Activated B cell treated with CpG ODN at 0.5 μM for 24 hours (primary cell): ENCODE results near the gene CDC7. TPM values are rescaled to one million over a fixed set of nuclear protein-coding genes. Genes with fewer than 3 reads are reported as not detected.

Experiments
- ATAC-seq: fragments of 200-7000 bp; cut with Tn5 transposase; one replicate; pipeline ENCODE4 v1.10.0; 2021; ENCODE audit warnings: low read depth, mild to moderate bottlenecking, moderate library complexity
- CTCF ChIA-PET: fragments of 350-600 bp; sonication (Branson Sonifier 250); formaldehyde crosslinking; loops from one replicate; lab custom pipeline; 2021; ENCODE audit warnings: antibody characterized with exemption; lab: Charles Lee
- POLR2A ChIA-PET: fragments of 350-600 bp; sonication (Branson Sonifier 250); formaldehyde crosslinking; loops from one replicate; lab custom pipeline; 2021; ENCODE audit warnings: antibody characterized with exemption; lab: Charles Lee
- DNase-seq: peaks from one replicate; pipeline ENCODE4 v3.0.0; 2022
- H3K27ac Mint-ChIP-seq: one replicate; pipeline ENCODE4 v1.8.0; 2020; ENCODE audit warnings: mixed read lengths
- H3K27me3 Mint-ChIP-seq: one replicate; pipeline ENCODE4 v1.8.0; 2021; ENCODE audit warnings: mixed read lengths
- H3K36me3 Mint-ChIP-seq: one replicate; pipeline ENCODE4 v1.8.0; 2021; ENCODE audit warnings: low read depth, mixed read lengths
- H3K4me1 Mint-ChIP-seq: one replicate; pipeline ENCODE4 v1.8.0; 2021; ENCODE audit warnings: mixed read lengths
- H3K4me3 Mint-ChIP-seq: one replicate; pipeline ENCODE4 v1.8.0; 2020; ENCODE audit warnings: mild to moderate bottlenecking, mixed read lengths
- H3K9me3 Mint-ChIP-seq: one replicate; pipeline ENCODE4 v1.8.0; 2020; ENCODE audit warnings: mixed read lengths
- intact Hi-C: fragments of 100-400 bp; cut with micrococcal nuclease; formaldehyde crosslinking; loops from one replicate; pipeline ENCODE4 v1.15.1; 2024
- total RNA-seq: library from RNA; stranded (reverse); gene quantifications from 2 replicates; pipeline ENCODE4 v1.2.3, GENCODE V29; 2022
- TF ChIP-seq, protein P1 (sequence below): fragments of 200-600 bp; IDR thresholded peaks from one replicate; pipeline ENCODE4 v1.8.0; 2022; ENCODE audit warnings: antibody characterized with exemption, mild to moderate bottlenecking

Gene CDC7
- total RNA-seq, 1 donor from 2014 or later, result 7.3 TPM

DNA sequence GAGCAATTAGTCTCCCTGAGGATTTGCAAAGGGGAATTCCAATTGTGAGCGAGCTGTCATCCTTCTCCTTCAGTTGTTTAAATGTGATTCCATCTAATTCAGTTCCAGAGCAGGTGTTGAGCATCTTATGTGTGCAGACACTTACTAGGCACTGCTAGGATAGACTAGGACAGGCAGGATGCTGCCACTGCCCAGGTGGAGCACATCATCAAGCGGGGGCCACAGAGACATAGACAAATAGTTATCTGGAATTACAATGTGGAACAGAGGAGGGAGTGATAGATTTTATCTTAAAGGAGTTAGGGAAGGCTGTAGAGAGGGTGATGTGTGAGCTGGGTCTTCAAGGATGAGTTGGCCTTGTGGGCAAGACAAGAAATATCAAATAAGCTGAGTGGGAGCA is 55.9 kb downstream of the CDC7 start:
- intact Hi-C loops, result no loop called here
- Mint-ChIP-seq H3K27ac (no peak overlapping the region), H3K4me3 (no peak overlapping the region), H3K9me3 (no peaks in the 10 kb centered on the region), H3K36me3 (no peaks in the 10 kb centered on the region), H3K27me3 (peaks cover 10% of the 10 kb centered on the region), H3K4me1 (no peaks in the 10 kb centered on the region)
- TF ChIP-seq, protein P1, sequence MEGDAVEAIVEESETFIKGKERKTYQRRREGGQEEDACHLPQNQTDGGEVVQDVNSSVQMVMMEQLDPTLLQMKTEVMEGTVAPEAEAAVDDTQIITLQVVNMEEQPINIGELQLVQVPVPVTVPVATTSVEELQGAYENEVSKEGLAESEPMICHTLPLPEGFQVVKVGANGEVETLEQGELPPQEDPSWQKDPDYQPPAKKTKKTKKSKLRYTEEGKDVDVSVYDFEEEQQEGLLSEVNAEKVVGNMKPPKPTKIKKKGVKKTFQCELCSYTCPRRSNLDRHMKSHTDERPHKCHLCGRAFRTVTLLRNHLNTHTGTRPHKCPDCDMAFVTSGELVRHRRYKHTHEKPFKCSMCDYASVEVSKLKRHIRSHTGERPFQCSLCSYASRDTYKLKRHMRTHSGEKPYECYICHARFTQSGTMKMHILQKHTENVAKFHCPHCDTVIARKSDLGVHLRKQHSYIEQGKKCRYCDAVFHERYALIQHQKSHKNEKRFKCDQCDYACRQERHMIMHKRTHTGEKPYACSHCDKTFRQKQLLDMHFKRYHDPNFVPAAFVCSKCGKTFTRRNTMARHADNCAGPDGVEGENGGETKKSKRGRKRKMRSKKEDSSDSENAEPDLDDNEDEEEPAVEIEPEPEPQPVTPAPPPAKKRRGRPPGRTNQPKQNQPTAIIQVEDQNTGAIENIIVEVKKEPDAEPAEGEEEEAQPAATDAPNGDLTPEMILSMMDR, result no peak
- no peak for ATAC-seq
- ChIA-PET POLR2A (no interaction called here), CTCF (no interaction called here)
- DNase-seq, result no peak

- CTCF ChIA-PET, result no interaction called here
- H3K9me3 Mint-ChIP-seq, result no peaks in the 10 kb centered on the region
- no peaks in the 10 kb centered on the region for H3K4me1 Mint-ChIP-seq
- POLR2A ChIA-PET, result no interaction called here
- H3K27me3 Mint-ChIP-seq, result peaks cover 10% of the 10 kb centered on the region
- no peak overlapping the region for H3K27ac Mint-ChIP-seq
- ATAC-seq (no peak), DNase-seq (no peak)
- intact Hi-C loops, result no loop called here
- no peaks in the 10 kb centered on the region for H3K36me3 Mint-ChIP-seq
- TF ChIP-seq, protein P1, result no peak
- H3K4me3 Mint-ChIP-seq, result no peak overlapping the region
These were observed 56.5 kb downstream of the CDC7 start for GRCh38 chr1:91557039-91557690.

DNA sequence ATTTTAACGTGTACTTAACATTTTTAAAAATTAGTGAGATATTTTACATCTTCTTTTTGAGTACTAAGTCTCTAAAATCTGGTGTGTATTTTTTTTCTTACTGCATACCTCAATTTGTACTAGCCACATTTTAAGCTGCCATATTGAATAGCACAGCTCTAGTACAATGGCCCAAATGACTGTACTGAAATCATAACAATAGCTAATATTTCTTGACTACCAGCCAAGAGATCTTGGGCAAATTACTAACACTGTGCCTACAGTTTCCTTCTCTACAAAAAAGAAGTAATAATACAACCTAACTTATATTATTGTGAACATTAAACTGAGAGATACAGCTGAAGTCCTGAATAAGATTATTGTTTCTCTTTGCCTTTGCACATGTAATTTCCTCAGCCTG is 57.2 kb downstream of the CDC7 start:
- Mint-ChIP-seq H3K27me3 (peaks cover 10% of the 10 kb centered on the region), H3K9me3 (no peaks in the 10 kb centered on the region), H3K36me3 (no peaks in the 10 kb centered on the region), H3K4me3 (no peak overlapping the region), H3K4me1 (no peaks in the 10 kb centered on the region), H3K27ac (no peak overlapping the region)
- intact Hi-C loops, result no loop called here
- ATAC-seq, result no peak
- ChIA-PET POLR2A (no interaction called here), CTCF (no interaction called here)
- DNase-seq, result no peak
- TF ChIP-seq, protein P1, result no peak

DNA sequence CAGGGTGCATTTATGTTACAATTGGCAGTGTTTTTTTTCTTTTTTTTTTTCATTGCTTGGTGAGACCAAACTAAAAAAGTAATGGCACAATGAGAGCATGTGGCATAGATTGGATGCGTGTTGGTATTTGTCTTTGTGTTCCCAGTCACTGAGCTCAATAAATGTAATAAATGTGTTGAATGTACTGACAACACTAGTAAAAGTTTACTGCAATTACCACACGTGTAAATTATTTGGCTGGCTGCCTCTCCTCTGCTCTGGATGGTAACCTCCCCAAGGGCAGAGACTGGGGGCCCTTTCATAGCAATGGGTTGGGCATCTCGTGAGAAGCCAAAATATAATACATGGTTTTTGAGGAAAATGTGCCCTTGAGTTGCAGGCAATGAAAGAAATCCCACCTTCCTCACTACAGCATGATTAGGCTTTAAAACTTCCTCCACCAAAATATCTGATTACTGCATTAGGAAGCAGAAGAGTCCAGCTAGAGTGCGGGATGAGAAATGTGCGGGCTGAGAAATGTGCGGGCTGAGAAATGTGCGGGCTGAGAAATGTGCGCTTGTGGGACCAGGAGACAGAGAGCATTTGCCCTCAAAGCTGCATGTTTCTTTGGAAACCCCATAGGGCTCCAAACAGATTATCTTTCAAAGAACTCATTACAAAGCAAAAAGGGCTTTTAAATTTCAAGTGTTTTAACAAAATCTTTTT is 58.5 kb downstream of the CDC7 start:
- Mint-ChIP-seq H3K27me3 (peaks cover 7% of the 10 kb centered on the region), H3K36me3 (no peaks in the 10 kb centered on the region), H3K4me3 (no peak overlapping the region), H3K27ac (no peak overlapping the region), H3K9me3 (peaks cover 3% of the 10 kb centered on the region), H3K4me1 (no peaks in the 10 kb centered on the region)
- intact Hi-C loops, result no loop called here
- POLR2A ChIA-PET, result no interaction called here
- TF ChIP-seq, protein P1, result no peak
- DNase-seq (no peak), ATAC-seq (no peak)
- CTCF ChIA-PET, result no interaction called here

- Mint-ChIP-seq H3K4me3 (no peak overlapping the region), H3K27me3 (peaks cover 2% of the 10 kb centered on the region), H3K4me1 (no peaks in the 10 kb centered on the region), H3K9me3 (peaks cover 3% of the 10 kb centered on the region), H3K36me3 (no peaks in the 10 kb centered on the region), H3K27ac (no peak overlapping the region)
- CTCF ChIA-PET, result no interaction called here
- intact Hi-C loops, result no loop called here
- ATAC-seq (no peak), DNase-seq (no peak)
- POLR2A ChIA-PET, result no interaction called here
- TF ChIP-seq, protein P1, result no peak
These were observed 59.4 kb downstream of the CDC7 start for GRCh38 chr1:91559838-91560565.
